Measurements from ENCODE around the gene TMEM184C. TPM values are rescaled to one million over a fixed set of nuclear protein-coding genes. Genes with fewer than 3 reads are reported as not detected.

Gene TMEM184C
- total and polyA plus RNA-seq, 8 donors, result 5.1 to 31.8 (median 9.7) TPM

DNA sequence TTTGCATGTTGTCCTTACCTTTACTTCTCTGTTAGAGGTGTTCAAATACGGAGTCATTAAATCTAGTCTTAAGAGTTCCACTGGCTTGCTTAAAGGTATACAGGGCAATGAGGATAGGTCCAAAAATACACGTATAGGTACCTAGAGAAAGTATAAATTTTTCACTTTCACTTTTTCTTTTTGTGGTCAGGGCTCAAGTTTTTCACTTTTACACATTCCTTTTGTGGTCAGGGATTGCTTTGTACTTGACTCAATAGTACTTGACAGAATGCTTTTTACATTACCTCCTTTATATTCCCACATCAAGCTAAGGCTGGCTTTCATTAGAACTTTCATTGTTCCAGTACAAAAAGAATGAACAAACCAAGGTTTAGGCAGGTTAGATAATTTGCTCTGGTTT, 21.7 kb downstream of the TMEM184C start:
- intact Hi-C loops (cut with DNase I; ENCODE audit: low total_unique reads), result no loop called here
- Histone ChIP-seq H3K27me3 (no peaks in the 10 kb centered on the region), H3K27ac (no peak overlapping the region), H3K9me3 (no peaks in the 10 kb centered on the region), H3K36me3 (peaks cover 17 to 80% (median 70%) of the 10 kb centered on the region in 4 donors), H3K4me1 (no peaks in the 10 kb centered on the region), H3K4me3 (no peak overlapping the region)
- WGBS, 5 donors, result 66 to 79% (median 72%) methylated on average over 2 of the region's 2 CpGs
- no peak for DNase-seq
- TF ChIP-seq POLR2A (IDR thresholded peaks at IDR 0.05) (no peak), POLR2AphosphoS5 (IDR thresholded peaks at IDR 0.05) (no peak), EP300 (IDR thresholded peaks at IDR 0.05) (no peak)
- TF ChIP-seq, protein P1, sequence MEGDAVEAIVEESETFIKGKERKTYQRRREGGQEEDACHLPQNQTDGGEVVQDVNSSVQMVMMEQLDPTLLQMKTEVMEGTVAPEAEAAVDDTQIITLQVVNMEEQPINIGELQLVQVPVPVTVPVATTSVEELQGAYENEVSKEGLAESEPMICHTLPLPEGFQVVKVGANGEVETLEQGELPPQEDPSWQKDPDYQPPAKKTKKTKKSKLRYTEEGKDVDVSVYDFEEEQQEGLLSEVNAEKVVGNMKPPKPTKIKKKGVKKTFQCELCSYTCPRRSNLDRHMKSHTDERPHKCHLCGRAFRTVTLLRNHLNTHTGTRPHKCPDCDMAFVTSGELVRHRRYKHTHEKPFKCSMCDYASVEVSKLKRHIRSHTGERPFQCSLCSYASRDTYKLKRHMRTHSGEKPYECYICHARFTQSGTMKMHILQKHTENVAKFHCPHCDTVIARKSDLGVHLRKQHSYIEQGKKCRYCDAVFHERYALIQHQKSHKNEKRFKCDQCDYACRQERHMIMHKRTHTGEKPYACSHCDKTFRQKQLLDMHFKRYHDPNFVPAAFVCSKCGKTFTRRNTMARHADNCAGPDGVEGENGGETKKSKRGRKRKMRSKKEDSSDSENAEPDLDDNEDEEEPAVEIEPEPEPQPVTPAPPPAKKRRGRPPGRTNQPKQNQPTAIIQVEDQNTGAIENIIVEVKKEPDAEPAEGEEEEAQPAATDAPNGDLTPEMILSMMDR (IDR thresholded peaks at IDR 0.05), result no peak

DNA sequence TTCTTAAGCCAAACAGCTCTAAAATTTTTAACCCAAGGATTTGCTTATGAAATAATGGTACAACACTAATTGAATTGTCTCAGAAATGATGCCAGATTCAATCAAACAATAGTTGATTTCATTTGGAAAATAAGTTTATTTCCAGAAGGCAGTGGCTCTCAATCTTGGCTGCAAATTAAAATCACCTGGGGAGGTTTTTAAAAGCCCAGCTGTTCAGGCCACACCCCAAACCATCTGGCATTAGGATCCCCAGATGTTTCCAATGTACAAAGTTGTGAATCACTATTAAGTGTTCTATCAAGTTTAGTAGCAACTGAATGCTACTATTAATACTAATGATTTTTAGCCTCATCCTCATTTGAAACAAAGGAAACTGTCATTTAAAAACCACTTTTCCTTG, 22.2 kb downstream of the TMEM184C start:
- H3K9me3 ChIP-seq, result no peaks in the 10 kb centered on the region
- no peak overlapping the region for H3K4me3 ChIP-seq
- no peaks in the 10 kb centered on the region for H3K4me1 ChIP-seq
- DNase-seq, result no peak
- TF ChIP-seq POLR2AphosphoS5 (IDR thresholded peaks at IDR 0.05), result no peak
- no peak for TF ChIP-seq EP300 (IDR thresholded peaks at IDR 0.05)
- no peak for TF ChIP-seq POLR2A (IDR thresholded peaks at IDR 0.05)
- TF ChIP-seq, protein P1 (IDR thresholded peaks at IDR 0.05), result no peak
- intact Hi-C loops (cut with DNase I; ENCODE audit: low total_unique reads), result no loop called here
- H3K36me3 ChIP-seq, result peaks cover 14 to 75% (median 65%) of the 10 kb centered on the region in 4 donors
- no peaks in the 10 kb centered on the region for H3K27me3 ChIP-seq
- no peak overlapping the region for H3K27ac ChIP-seq

DNA sequence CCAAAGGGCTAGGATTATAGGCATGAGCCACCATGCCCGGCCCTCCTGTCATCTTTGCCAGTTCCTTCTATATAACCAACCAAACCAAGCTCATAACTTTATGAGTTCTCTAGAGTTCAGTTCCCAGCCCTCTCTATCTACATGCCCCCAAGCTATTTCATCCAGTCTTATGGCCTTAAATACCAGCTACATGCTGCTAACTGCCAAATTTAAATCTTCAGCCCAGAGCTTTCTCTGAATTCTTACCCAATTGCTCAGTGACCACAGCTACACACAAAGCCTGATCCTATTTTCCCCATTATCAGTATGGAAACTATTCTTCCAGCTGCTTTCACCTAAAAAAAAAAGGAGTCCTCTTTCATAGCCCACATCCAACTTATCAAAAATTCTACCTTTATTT, 23.1 kb downstream of the TMEM184C start:
- intact Hi-C loops (cut with DNase I; ENCODE audit: low total_unique reads), result no loop called here
- no peak overlapping the region for H3K27ac ChIP-seq
- no peak for TF ChIP-seq POLR2AphosphoS5 (IDR thresholded peaks at IDR 0.05)
- TF ChIP-seq, protein P1 (IDR thresholded peaks at IDR 0.05), result no peak
- peaks cover 5 to 66% (median 56%) of the 10 kb centered on the region in 4 donors for H3K36me3 ChIP-seq
- WGBS, 5 donors, result 96 to 100% (median 100%) methylated on average over 1 of the region's 1 CpG
- no peaks in the 10 kb centered on the region for H3K9me3 ChIP-seq
- no peaks in the 10 kb centered on the region for H3K4me1 ChIP-seq
- no peak overlapping the region for H3K4me3 ChIP-seq
- no peak for DNase-seq
- no peaks in the 10 kb centered on the region for H3K27me3 ChIP-seq

DNA sequence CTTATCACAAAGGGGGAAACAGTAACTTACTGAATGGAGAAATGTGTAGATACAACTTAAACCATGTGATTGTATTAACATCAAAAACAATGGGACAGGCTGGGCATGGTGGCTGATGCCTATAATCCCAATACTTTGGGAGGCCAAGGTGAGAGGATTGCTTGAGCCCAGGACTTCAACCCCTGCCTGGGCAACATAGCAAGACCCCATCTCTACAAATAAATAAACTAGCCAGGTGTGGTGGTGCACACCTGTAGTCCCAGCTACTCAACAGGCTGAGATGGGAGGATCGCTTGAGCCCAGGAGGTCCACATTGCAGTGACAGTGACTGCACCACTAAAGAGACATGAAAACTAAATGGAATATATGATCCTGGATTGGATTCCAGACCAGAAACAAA, 26.4 kb downstream of the TMEM184C start:
- Histone ChIP-seq H3K4me1 (peaks cover 0 to 11% (median 2%) of the 10 kb centered on the region in 4 donors), H3K9me3 (no peaks in the 10 kb centered on the region), H3K36me3 (peaks cover 0 to 39% (median 35%) of the 10 kb centered on the region in 4 donors), H3K4me3 (no peak overlapping the region), H3K27ac (no peak overlapping the region), H3K27me3 (no peaks in the 10 kb centered on the region)
- DNase-seq, result no peak
- 90 to 100% (median 98%) methylated on average over 1 of the region's 1 CpG for WGBS, 5 donors
- TF ChIP-seq POLR2AphosphoS5 (IDR thresholded peaks at IDR 0.05) (no peak), POLR2A (IDR thresholded peaks at IDR 0.05) (no peak)
- TF ChIP-seq, protein P1 (IDR thresholded peaks at IDR 0.05), result no peak
- intact Hi-C loops (cut with DNase I; ENCODE audit: low total_unique reads), result no loop called here

Measured in stomach (tissue), 9 donors.